ENCODE data around the gene PHC1. TPM values are rescaled to one million over a fixed set of nuclear protein-coding genes. Genes with fewer than 3 reads are reported as not detected.

The PHC1 gene
- total RNA-seq, 4 donors from 2014 or later = 15.7 to 32.6 (median 28.2) TPM

- WGBS = 98% methylated on average over 2 of the region's 2 CpGs
- H3K36me3 ChIP-seq = no peaks in the 10 kb centered on the region
- H3K9me3 ChIP-seq = no peaks in the 10 kb centered on the region
- H3K4me1 ChIP-seq = no peaks in the 10 kb centered on the region
- H3K27me3 ChIP-seq = no peaks in the 10 kb centered on the region
- H3K4me3 ChIP-seq = no peak overlapping the region
- TF ChIP-seq POLR2A (IDR thresholded peaks at IDR 0.05) (no peak), POLR2AphosphoS5 (IDR thresholded peaks at IDR 0.05) (no peak), EP300 (IDR thresholded peaks at IDR 0.05) (no peak)
- TF ChIP-seq, protein P1, sequence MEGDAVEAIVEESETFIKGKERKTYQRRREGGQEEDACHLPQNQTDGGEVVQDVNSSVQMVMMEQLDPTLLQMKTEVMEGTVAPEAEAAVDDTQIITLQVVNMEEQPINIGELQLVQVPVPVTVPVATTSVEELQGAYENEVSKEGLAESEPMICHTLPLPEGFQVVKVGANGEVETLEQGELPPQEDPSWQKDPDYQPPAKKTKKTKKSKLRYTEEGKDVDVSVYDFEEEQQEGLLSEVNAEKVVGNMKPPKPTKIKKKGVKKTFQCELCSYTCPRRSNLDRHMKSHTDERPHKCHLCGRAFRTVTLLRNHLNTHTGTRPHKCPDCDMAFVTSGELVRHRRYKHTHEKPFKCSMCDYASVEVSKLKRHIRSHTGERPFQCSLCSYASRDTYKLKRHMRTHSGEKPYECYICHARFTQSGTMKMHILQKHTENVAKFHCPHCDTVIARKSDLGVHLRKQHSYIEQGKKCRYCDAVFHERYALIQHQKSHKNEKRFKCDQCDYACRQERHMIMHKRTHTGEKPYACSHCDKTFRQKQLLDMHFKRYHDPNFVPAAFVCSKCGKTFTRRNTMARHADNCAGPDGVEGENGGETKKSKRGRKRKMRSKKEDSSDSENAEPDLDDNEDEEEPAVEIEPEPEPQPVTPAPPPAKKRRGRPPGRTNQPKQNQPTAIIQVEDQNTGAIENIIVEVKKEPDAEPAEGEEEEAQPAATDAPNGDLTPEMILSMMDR (IDR thresholded peaks at IDR 0.05) = no peak
- DNase-seq (ENCODE audit: low spot score in 2 of 2) = no peak
- no peak overlapping the region for H3K27ac ChIP-seq
These were observed 45.9 kb downstream of the PHC1 start for GRCh38 chr12:8960176-8960575.

- Histone ChIP-seq H3K4me3 (no peak overlapping the region), H3K9me3 (peaks cover 20% of the 10 kb centered on the region), H3K27me3 (no peaks in the 10 kb centered on the region), H3K36me3 (no peaks in the 10 kb centered on the region), H3K4me1 (no peaks in the 10 kb centered on the region), H3K27ac (no peak overlapping the region)
- DNase-seq (ENCODE audit: low spot score in 2 of 2) = no peak
- TF ChIP-seq EP300 (IDR thresholded peaks at IDR 0.05) (no peak), POLR2AphosphoS5 (IDR thresholded peaks at IDR 0.05) (no peak), POLR2A (IDR thresholded peaks at IDR 0.05) (no peak)
- TF ChIP-seq, protein P1 (IDR thresholded peaks at IDR 0.05) = no peak
These were observed 54.5 kb downstream of the PHC1 start for GRCh38 chr12:8968761-8969160.

GRCh38 chr12:8969861-8970411, 55.6 kb downstream of the PHC1 start:
- TF ChIP-seq EP300 (IDR thresholded peaks at IDR 0.05) (no peak), POLR2AphosphoS5 (IDR thresholded peaks at IDR 0.05) (no peak), POLR2A (IDR thresholded peaks at IDR 0.05) (no peak)
- TF ChIP-seq, protein P1 (IDR thresholded peaks at IDR 0.05) = no peak
- no peak for DNase-seq (ENCODE audit: low spot score in 2 of 2)
- no peaks in the 10 kb centered on the region for H3K36me3 ChIP-seq
- H3K4me3 ChIP-seq = no peak overlapping the region
- peaks cover 21% of the 10 kb centered on the region for H3K9me3 ChIP-seq
- no peaks in the 10 kb centered on the region for H3K4me1 ChIP-seq
- 72% methylated on average over 2 of the region's 2 CpGs for WGBS
- H3K27ac ChIP-seq = no peak overlapping the region
- H3K27me3 ChIP-seq = no peaks in the 10 kb centered on the region

- no peak overlapping the region for H3K4me3 ChIP-seq
- no peak for TF ChIP-seq EP300 (IDR thresholded peaks at IDR 0.05)
- TF ChIP-seq, protein P1 (IDR thresholded peaks at IDR 0.05) = no peak
- no peak for TF ChIP-seq POLR2AphosphoS5 (IDR thresholded peaks at IDR 0.05)
- TF ChIP-seq POLR2A (IDR thresholded peaks at IDR 0.05) = no peak
- no peaks in the 10 kb centered on the region for H3K4me1 ChIP-seq
- H3K27me3 ChIP-seq = no peaks in the 10 kb centered on the region
- DNase-seq (ENCODE audit: low spot score in 2 of 2) = no peak
- 94% methylated on average over 1 of the region's 1 CpG for WGBS
- H3K36me3 ChIP-seq = no peaks in the 10 kb centered on the region
- H3K27ac ChIP-seq = no peak overlapping the region
- peaks cover 26% of the 10 kb centered on the region for H3K9me3 ChIP-seq
These were observed 56.1 kb downstream of the PHC1 start for GRCh38 chr12:8970432-8970831.

DNA sequence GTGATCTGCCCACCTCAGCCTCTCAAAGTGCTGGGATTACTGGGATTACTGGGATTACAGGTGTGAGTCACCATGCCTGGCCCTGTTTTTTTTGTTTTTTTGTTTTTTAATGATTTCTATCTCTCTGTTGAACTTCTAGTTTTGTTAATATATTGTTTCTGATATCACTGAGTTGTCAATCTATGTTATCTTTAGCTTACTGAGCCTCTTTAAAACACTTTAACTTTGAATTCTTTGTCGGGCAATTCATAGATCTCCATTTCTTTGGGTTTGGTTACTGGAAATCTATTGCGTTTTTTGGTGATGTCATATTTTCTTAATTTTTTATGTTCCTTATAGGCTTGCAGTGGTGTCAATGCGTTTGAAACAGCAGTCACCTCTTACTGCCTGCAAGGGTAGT, 65.8 kb downstream of the PHC1 start:
- 96% methylated on average over 3 of the region's 3 CpGs for WGBS
- Histone ChIP-seq H3K27ac (no peak overlapping the region), H3K27me3 (no peaks in the 10 kb centered on the region), H3K36me3 (no peaks in the 10 kb centered on the region), H3K4me3 (no peak overlapping the region), H3K9me3 (peaks cover 25% of the 10 kb centered on the region), H3K4me1 (no peaks in the 10 kb centered on the region)
- TF ChIP-seq, protein P1 (IDR thresholded peaks at IDR 0.05) = no peak
- no peak for TF ChIP-seq POLR2A (IDR thresholded peaks at IDR 0.05)
- no peak for TF ChIP-seq EP300 (IDR thresholded peaks at IDR 0.05)
- no peak for TF ChIP-seq POLR2AphosphoS5 (IDR thresholded peaks at IDR 0.05)
- DNase-seq (ENCODE audit: low spot score in 2 of 2) = no peak
